Ammon's horn (tissue), 1 donor: ENCODE data around the gene IRF7.

Source experiments
- DNase-seq: peaks from one replicate; pipeline ENCODE4 v3.0.0-alpha.2; 2016; ENCODE audit warnings: low spot score

IRF7 gene

DNA sequence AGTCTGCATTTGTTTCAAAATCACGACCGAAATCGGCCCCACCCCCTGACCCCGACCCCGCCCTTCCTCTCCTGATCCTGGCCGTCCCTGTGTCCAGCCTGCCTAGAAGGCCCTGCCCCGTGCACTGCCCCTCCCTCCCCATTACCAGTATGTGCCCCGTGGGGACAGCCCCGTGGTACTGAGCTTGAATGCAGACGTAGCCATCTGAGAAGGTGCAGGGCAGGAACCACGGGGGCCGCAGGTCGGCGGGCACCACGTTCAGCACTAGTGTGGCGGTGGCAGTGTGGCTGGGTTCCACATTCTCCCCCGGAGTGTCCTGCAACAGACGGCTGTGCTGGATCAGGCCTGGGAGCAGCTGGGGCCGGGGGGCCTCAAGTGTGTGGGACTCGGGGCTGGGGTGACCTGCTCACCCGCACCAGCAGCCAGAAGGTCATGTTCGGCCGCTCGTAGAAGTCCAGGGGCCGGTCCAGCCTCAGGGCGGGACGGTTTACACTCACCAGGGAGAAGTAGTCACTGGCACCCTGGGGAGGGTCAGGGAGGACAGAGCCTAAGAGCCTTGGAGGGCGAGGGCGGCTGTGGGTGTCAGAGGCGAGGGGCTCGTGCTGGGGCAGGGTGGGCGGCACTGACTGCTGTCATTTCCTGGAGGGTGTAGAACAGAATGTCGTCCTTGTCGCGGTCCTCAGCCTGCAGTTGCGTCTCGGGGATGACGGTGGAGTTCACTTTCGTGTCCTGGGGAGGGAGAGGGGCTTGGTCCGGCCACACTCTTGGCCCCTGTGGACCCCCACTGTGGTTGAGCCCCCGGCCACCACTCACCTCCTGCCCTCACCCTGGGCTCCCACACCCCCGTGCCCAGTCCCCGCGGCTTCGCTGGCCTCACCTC lies 5.4 kb upstream of the IRF7 start:
- no peak for DNase-seq

DNA sequence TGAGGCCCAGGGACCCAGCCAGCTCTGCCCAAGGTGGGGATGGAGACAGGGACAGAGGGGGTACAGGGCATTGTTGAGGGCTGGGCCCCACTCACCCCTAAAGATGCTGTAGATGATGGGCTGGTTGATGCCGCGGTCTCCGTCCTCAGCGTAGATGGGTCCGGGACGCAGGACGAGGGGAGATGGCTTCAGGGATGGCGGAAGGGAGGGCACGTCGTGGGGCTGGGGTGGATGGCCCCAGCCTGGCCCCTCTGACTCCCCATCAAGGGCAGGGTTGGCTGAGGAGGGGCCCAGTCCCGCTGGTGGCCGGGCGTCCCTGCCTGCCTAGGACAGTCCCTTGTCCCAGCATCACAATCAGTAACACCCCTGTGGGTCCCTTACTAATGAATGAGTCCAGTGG lies 4.5 kb upstream of the IRF7 start:
- DNase-seq, result no peak

DNA sequence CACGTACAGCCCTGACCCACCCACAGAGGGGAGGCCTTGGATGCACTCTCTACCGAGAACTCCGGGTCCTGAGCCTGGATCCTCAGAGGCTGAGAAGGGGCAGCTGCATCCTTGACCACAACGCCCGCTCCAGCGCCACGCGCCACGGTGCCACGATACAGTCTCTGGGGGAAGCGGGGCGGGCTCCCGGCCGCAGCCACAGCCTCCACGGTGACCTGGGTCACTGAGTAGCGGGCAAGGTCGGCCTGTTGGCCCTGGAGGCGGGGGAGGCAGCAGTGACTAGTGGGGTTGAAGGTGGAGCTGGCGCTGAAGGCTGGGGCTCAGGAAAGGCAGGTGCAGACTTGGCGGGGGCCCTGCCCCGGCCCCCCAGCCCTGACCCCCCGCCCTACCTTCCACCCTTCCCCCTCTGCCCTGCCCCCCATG lies 3.9 kb upstream of the IRF7 start:
- DNase-seq, result no peak

DNA sequence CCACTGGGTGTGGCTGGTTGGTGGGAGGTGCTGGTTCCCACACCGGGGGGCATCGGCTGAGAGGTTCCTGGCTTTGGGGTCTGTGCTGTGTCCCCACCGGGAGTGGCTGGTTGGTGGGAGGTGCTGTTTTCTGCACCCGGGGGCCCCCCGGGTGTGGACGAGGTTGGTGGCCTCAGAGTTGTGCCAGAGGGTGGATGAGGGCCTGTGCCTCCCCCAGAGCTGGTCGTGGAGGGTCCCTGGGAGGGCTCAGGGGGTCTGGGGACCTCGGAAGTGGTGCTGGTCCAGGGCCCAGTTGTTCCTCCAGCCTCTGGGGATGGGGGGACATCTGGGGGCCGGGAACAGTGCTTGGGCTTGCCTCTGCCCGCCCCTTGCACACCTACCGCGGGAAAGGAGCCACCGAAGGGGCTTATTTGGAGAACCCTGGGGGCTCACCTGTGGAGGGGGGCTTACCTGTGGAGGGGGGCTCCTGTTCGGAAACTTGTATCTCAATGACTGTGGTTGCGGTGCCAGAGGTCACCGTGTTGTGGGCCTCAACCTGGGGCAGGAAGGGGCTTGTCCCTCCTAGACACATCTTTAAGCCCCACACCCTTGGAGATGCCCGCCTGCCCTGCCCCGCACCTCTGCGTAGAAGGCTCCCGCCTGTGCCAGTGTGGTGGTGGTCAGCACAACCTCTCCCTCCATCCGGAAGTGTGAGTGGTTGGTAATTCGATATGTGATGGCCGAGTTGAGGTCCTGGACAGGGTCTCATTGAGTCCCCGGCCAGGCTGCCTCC lies 3.3 kb upstream of the IRF7 start:
- DNase-seq, result no peak

DNA sequence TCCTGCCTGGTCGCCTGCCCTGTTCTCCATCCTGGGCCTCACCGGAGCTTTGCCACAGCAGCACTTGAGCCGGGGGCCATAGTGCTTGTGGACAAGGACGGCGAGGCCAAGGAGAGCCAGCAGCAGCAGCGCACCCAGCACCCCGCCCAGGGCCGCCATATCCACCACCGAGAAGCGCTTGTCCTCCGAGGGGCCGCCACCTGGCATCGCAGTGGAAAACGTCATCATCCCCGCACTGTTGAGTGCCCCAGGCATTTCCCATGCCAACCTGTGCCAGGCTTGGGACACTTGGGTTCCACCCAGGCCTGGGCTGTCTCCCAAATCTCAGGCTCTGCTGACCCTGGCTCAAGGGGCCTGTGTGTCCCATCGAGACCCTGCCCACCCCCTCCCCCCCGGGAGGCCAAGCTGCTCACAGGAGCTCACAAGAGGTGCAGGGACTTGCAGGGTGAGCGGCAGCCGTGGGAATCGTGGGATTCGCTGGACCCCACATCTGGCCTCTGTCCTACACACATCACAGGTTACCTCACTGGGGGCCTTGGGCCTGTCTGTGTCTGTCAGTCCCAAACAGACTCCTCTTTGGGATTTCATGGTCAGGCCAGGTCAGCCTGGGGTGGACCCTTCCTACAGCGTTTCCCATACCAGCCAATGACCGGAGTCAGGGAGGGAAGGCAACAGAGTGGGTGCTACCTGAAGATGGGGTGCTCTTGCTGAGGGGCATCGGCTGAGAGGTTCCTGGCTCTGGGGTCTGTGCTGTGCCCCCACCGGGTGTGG lies 2.3 kb upstream of the IRF7 start:
- no peak for DNase-seq

DNA sequence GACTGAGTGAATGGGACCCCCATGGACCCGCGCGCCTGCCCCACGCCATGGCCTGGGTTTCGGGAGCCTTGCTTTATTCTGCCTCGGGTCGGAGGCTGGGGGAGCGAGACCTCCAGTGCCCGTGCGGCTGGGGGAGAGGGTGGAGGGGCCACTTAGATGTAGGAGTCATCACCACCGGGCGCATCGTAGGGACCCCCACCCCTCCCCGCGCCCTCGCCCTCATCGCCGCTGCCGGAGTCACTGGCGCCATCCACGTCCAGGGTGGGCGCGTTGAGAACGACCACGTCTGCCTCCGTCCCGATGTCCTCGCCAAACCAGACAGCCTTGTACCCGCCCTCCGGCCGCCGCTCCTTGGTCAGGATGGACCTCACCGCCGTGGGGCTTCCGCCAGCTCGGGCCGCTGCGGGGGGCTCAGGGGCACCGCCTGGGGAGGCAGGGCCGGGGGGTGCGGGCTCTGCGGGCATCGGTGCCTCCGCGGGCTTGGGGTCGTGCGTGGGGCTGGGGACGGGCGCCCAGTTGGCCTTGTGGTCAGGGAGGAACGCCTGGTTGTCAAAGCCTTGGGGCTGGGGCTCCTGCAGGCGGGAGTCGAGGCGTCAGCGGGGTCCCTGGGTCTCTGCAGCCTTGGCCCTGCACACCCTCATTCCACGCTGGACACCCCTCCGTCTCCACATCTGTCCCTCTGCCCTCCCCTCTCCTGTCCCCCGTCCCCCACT lies 1.6 kb upstream of the IRF7 start:
- no peak for DNase-seq

DNA sequence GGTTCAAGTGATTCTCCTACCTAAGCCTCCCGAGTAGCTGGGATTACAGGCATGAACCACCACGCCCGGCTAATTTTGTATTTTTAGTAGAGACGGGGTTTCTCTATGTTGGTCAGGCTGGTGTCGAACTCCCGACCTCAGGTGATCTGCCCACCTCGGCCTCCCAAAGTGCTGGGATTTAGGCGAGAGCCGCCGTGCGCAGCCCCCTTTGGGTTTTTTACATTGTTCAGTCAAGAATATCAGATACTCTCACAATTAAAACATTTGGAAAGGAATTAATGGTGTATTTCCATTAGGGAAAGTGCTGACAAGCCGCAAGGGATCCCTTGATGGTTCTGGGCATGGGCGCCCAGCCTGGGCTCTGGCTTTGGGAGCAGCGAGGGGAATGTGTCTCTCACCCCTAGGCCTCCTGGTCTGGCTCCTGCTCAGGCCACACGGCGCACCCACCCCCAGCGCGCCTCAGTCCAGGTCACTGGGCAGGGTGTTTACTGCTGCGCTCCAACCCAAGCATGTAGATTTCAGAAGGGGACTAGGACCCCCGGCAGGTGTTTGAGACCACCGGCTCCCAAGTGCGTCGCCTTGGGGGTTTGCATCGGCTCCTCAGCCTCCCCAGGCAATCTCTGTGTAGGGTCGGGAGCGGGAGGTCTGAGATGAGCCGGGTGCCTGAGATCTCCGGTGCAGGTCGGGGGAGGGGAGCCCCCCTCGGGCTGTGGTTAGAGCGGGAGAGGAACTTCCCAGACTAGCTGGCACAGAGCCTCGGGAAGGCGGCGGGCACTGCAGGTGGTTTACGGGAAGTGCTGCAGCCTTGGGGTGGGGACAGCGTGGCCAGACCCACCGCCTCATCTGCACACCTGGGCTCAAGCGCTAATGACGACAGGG lies 809 bp upstream of the IRF7 start:
- no peak for DNase-seq

DNA sequence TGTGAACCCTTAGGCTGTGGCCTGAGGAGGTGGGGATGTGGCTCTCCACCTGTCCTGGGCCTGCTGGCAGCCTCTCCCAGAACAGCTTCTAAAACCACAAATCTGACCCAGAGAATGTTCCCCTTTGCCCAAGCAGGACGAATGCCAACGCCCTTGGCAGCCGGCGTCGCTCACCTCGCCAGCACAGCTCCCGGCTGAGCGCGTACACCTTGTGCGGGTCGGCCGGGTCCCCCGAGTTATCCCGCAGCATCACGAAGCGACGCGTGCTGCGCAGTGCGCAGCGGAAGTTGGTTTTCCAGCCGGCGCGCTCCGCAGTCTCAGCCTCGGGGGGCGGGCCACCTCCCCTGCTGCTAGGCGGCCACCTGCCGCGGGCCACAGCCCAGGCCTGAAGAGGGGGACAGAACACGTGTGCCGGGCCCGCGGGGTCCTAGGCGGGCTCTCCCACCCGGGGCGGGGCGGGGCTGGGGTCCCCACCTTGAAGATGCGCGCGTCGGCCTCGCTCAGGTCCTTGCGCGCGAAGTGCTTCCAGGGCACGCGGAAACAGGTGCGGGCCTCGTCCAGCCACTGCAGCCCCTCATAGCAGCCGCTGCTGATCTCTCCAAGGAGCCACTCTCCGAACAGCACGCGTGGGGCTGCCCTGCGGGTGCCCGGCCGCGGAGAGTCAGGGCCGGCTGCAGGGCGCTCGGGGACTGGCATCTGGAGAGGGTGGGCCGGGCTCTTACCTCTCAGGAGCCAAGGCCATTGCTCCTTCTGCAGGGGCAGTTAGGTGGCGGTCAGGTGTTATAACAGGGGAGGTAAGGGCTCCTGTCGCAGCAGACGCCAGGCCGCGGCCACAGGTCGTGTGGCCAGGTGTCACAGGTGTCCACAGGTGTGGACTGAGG lies 887 bp downstream of the IRF7 start:
- DNase-seq, result no peak

DNA sequence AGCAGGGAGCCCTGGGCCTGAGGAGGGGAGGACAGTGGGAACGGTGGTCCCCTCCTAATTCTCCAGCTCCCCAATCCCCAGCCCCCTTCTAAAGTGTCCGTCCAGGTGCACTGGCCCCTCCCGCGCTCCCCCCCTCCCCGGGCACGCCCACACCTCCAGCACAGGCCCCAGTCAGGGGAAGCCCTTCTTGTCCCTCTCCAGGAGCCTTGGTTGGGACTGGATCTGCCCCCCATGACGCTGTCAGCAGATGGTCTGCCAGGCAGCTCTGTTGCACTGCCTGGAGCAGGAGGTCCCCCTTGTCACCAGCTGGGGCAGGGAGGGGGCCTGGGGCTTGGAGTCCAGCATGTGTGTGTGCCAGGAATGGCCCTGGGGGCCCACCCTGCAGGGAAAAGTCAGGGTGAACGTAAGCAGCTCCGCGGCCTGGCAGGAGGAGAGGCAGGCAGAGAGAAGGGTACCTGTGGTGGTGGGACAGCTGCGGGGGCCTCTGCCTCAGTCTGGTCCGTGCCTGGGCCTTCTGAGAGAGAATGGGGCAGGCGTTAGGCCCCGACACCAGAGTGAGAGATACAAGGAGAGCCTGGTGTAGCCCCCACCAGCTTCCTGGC lies 1.6 kb downstream of the IRF7 start:
- DNase-seq, result no peak

DNA sequence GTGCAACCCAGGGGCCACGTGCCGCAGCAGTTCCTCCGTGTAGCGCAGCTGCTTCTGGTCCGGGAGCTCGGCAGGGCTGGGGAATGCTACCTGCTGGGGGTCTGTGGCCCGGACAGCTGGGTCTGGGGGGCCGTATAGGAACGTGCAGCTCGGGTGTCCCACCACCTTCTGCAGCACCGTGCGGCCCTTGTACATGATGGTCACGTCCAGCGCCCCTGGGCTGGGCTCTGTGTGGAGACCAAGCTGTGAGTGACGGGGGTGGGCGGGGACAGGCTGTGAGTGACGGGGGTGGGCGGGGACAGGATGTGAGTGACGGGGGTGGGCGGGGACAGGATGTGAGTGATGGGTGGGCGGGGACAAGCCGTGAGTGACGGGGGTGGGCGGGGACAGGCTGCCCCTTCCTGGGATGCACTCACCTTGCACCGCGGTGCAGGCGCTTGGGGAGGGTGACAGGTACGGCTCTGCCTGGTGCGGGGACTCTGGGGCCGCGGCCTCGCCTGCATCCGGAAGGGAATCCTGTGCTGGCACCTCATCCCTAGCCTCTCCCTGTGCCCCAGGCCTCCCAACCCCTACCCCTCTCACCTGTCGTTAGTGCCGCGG lies 2.3 kb downstream of the IRF7 start:
- peak; percentile 41 for DNase-seq

DNA sequence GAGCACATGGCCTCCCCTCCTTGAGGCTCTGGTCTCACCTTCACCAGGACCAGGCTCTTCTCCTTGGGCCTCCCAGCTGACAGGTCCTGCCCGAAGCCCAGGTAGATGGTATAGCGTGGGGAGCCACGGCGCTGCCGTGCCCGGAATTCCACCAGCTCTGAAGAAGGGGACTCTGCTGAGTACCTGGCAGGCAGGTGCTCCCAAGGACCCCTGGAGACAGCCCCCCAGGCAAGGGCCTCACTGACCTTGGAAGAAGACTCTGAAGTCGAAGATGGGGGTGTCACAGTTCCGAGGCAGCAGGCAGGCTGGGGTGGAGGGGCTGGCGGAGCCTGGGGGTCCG lies 2.8 kb downstream of the IRF7 start:
- DNase-seq, result no peak

DNA sequence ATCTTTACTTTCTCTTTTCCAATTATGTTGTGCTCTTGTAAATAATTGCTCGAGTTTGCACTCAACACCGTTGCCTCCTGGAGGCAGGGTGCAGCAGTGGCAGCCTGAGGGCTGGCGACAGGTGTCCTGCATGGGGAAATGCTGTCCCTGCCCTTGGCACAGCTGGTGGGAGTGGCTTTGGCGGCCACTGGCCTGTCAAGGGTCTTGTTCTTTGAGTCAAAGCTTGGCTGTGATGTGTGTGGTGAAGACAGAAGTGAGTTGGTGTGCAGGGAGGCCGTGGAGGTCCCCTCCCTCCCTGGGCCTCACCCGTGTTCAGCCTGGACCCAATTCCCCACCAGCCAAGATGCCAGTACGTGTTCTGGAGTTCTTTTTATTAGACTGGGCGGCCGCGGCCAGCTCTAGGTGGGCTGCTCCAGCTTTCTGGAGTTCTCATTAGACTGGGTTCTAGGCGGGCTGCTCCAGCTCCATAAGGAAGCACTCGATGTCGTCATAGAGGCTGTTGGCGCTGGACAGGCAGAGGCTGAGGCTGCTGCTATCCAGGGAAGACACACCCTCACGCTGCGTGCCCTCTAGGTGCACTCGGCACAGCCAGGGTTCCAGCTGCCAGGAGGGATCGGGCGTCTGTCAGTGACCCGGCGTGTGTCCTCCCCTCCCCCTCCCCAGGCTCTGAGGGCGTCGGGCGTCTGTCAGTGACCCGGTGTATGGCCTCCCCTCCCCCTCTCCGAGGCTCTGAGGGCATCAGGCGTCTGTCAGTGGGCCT lies 3.4 kb downstream of the IRF7 start:
- DNase-seq, result no peak

DNA sequence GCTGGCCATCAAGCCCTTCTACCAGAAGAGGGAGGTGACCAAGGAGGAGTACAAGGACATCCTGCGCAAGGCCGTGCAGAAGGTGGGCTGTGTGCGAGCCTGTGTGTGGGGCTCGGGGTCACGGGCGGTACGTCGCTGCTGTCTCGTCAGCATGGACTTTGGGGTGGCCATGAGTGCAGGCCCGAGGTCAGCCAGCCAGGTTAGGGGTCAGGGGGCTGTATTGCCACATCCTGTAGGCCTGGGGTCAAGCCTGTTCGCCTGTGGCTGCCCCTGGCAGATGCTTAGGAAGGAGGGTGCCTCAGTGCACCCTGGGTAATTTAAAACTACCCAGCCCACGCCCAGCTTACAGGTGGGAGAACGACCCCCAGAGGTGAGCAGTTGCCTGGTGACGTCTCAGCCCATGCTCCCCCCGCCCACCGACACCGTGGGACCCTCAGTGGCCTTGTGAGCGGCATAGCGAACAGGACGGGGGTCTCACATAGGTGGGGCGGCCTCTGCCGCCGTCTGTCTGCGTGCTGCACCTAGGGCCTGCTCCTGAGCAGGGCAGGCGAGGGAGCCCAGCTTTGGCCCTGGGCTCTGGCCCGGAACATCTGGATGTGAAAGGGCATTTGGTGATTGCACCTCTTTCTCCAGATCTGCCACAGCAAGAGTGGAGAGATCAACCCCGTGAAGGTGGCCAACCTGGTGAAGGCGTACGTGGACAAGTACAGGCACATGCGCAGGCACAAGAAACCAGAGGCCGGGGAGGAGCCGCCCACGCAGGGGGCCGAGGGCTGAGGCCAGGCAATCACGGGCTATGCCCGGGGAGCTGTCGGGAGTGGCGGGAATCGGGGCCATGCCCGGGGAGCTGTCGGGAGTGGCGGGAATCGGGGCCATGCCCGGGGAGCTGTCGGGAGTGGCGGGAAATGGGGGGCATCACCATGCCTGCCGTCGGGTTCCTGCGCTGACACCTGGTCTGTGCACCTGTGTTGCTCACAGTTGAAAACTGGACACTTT lies 4.5 kb downstream of the IRF7 start:
- DNase-seq, result no peak

DNA sequence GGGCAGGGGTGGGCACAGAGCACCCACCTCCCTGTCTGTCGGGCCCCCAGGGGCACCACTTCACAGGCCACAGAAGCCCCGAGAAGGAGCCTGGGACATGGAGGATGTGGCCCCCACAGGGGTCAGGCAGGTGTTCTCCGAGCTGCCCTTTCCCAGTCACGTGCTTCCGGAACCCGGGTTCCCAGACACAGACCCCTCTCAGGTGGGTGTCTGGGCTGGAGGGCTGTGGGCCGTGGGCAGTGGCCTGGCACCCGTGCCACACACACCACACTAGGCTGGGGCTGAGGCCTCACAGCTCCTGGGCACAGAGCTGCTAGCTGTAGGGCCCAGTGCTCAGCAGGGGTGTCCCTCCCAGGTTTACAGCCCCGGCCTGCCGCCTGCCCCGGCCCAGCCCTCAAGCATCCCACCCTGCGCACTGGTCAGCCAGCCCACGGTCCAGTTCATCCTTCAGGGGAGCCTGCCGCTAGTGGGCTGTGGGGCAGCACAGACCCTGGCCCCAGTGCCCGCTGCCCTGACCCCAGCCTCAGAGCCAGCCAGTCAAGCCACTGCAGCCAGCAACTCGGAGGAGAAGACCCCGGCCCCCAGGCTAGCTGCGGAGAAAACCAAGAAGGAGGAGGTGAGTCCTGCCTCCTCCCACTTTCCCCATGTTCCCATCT lies 5.5 kb downstream of the IRF7 start:
- DNase-seq, result no peak

DNA sequence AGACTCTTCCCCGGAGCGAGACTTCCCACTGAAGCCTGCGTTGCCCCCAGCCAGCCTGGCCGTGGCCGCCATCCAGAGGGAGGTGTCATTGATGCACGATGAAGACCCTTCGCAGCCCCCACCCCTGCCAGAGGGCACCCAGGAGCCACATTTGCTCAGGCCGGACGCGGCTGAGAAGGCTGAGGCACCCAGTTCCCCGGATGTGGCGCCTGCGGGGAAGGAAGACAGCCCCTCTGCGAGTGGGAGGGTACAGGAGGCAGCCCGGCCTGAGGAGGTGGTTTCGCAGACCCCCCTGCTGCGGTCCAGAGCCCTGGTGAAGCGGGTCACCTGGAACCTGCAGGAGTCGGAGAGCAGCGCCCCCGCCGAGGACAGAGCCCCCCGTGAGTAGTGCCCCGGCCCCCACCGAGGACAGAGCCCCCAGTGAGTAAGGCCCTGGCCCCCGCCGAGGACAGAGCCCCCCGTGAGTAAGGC lies 6.4 kb downstream of the IRF7 start:
- DNase-seq, result no peak

DNA sequence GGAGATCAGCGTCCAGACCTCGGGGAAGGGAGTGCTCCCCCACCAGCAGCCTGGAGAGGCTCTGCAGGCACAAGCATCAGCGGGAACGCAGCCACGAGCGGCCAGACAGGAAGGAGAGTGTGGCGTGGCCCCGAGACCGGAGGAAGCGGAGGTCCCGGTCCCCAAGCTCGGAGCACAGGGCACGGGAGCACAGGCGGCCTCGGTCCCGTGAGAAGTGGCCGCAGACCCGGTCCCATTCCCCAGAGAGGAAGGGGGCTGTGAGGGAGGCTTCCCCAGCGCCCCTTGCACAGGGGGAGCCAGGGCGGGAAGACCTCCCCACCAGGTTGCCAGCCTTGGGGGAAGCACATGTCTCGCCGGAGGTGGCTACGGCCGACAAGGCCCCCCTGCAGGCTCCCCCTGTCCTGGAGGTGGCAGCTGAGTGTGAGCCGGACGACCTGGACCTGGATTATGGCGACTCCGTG lies 6.9 kb downstream of the IRF7 start:
- DNase-seq, result no peak
